Measurements from ENCODE around the gene SLAMF8.

DNA sequence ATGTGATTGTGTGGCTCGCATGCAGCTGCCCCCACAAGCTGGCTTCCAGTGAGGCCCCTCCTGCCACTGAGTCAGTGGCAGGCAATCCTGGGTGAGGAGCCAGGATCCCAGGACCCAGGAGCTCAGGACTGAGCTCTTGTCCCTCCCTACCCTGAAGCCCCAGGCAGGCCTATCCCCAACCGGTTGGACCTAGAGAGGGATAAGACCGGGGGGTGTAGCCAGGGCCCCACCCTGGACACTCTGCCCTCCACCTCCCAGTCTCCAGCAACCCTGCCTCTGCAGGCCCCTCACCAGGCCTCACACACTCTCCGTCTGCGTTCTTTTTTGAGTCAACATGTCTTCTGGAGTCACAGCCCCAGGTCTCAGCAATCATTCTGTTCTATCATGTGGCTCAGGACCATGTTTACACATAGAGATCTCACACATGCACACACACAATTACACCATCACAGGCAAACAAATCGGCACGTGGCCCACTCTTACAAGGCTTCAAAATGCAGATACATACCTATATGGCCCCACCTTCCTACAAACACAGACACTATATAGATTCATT lies 33.2 kb downstream of the SLAMF8 start:
- TF ChIP-seq CTCF (IDR thresholded peaks at IDR 0.05; ENCODE audit: insufficient read depth, low read length) (no peak), GABPA (IDR thresholded peaks at IDR 0.05; ENCODE audit: low read depth) (no peak), POLR2AphosphoS5 (IDR thresholded peaks at IDR 0.05; ENCODE audit: low read depth) (no peak), REST (IDR thresholded peaks at IDR 0.05; ENCODE audit: insufficient replicate concordance, low read depth) (no peak), SPI1 (IDR thresholded peaks at IDR 0.05; ENCODE audit: borderline replicate concordance, low read depth) (no peak)

All from HL-60 (cell line).